ENCODE measurements around the gene MN1.

DNA sequence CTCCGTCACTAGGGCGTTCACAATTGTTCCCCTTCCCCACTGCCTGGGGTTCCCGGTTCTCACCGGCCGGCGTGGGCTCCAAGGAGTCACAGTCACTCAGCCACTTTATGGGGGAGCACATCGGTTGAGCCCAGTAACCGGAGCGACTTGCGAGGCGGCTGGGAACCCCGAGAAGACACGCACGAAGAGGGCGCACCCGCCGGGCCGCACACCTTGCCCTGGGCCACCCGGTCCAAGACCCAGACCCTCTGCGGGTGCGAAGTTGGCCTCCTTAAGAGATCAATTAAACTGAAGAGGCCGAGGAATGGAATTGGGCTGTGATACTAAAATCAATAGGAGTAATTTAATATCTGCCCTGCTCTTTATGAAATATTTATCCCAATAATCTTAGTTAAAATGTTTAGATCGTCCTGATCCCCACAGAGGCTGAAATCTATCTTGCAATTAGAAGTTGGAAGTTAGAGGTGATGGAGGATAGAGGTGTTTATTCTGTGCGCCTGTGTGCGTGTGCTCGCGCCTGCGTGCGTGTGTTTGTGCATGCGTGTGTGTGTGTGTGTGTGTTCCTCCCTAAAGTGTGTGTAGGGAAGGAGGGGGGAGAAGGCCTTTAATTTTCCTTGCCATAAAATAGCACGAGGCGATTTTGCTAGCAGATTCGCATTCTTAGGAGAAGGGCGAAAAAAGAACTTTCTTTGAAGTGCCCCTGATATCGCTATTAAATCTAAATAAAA is 954 bp upstream of the MN1 start:
- TF ChIP-seq, protein P1, sequence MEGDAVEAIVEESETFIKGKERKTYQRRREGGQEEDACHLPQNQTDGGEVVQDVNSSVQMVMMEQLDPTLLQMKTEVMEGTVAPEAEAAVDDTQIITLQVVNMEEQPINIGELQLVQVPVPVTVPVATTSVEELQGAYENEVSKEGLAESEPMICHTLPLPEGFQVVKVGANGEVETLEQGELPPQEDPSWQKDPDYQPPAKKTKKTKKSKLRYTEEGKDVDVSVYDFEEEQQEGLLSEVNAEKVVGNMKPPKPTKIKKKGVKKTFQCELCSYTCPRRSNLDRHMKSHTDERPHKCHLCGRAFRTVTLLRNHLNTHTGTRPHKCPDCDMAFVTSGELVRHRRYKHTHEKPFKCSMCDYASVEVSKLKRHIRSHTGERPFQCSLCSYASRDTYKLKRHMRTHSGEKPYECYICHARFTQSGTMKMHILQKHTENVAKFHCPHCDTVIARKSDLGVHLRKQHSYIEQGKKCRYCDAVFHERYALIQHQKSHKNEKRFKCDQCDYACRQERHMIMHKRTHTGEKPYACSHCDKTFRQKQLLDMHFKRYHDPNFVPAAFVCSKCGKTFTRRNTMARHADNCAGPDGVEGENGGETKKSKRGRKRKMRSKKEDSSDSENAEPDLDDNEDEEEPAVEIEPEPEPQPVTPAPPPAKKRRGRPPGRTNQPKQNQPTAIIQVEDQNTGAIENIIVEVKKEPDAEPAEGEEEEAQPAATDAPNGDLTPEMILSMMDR (conservative IDR thresholded peaks at IDR 0.05 in 1 of 2, IDR thresholded peaks at IDR 0.05 in 1 of 2; ENCODE audit: low read depth in 1 of 2, low read length in 2 of 2) = no peak
- no peak for TF ChIP-seq EZH2 (IDR thresholded peaks at IDR 0.05; ENCODE audit: low read length, missing control alignments)
